Measurements from ENCODE around the gene YPEL3.
"Not testable (repeated sequence)": the region's sequence is repeated elsewhere in the genome, so short reads cannot be mapped to it uniquely, and the experiment has no call there.

YPEL3 gene, protein sequence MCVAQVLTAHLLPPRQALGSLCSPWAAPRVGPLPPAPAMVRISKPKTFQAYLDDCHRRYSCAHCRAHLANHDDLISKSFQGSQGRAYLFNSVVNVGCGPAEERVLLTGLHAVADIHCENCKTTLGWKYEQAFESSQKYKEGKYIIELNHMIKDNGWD

GRCh38 chr16:30096105-30096861 lies at the start of gene YPEL3:
Gene YPEL3, minus strand, starts transcription at chr16:30096213. Its CDS starts 731 bp downstream, at chr16:30095482.
- no peaks in the 10 kb centered on the region for H3K27me3 Mint-ChIP-seq
- H3K4me1 Mint-ChIP-seq = peaks cover 44% of the 10 kb centered on the region
- ATAC-seq (peak; percentile 65), DNase-seq (peak; percentile 88 to 90)
- peak within 1 kb of the TSS; percentile 94 to 97 for H3K4me3 Mint-ChIP-seq
- peaks cover 23 to 24% of the 10 kb centered on the region in 2 donors for H3K9me3 Mint-ChIP-seq
- peak within 1 kb of the TSS; percentile 94 to 97 for H3K27ac Mint-ChIP-seq

DNA sequence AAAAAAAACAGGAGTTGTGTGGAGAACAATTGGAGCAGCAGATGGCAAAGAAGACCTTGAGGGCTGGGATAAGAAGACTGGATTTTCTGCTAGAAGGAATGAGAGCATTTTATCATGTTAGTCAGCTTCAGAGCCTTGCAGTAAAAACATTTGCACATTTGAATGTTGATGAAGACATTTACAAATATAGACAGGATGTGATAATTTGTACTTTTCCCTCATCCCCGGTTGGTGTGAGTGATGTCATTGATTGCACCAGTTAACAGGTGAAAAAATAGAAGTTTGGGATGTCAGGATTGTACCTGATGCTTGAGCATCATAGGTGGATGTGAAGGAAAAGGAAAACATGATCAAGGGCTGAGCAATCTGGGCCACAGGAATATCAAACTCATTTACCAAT lies 49.6 kb upstream of the YPEL3 start:
- peaks cover 5 to 8% of the 10 kb centered on the region in 2 donors for H3K9me3 Mint-ChIP-seq
- no peak overlapping the region for H3K4me3 Mint-ChIP-seq
- H3K4me1 Mint-ChIP-seq = peaks cover 19% of the 10 kb centered on the region
- H3K27ac Mint-ChIP-seq = no peak overlapping the region
- no peak for DNase-seq
- ATAC-seq = no peak
- H3K27me3 Mint-ChIP-seq = no peaks in the 10 kb centered on the region

- ATAC-seq (no peak), DNase-seq (no peak)
- H3K4me1 Mint-ChIP-seq = peaks cover 24% of the 10 kb centered on the region
- peaks cover 5 to 7% of the 10 kb centered on the region in 2 donors for H3K9me3 Mint-ChIP-seq
- H3K27ac Mint-ChIP-seq = no peak overlapping the region
- no peaks in the 10 kb centered on the region for H3K27me3 Mint-ChIP-seq
- no peak overlapping the region for H3K4me3 Mint-ChIP-seq
Measured at GRCh38 chr16:30144917-30145316, 48.9 kb upstream of the YPEL3 start.

- Mint-ChIP-seq H3K4me3 (no peak overlapping the region), H3K27ac (no peak overlapping the region), H3K4me1 (peaks cover 33% of the 10 kb centered on the region), H3K9me3 (no peaks in the 10 kb centered on the region), H3K27me3 (no peaks in the 10 kb centered on the region)
- no peak for ATAC-seq
- DNase-seq = no peak
Measured at GRCh38 chr16:30144017-30144416, 48.0 kb upstream of the YPEL3 start.

GRCh38 chr16:30143347-30143702 lies 47.3 kb upstream of the YPEL3 start:
- Mint-ChIP-seq H3K27ac (peak overlapping the region in 1 of 2 donors; percentile 28), H3K9me3 (no peaks in the 10 kb centered on the region), H3K4me3 (peak overlapping the region; percentile 36 to 41), H3K27me3 (no peaks in the 10 kb centered on the region), H3K4me1 (peaks cover 35% of the 10 kb centered on the region)
- ATAC-seq (peak; percentile 42), DNase-seq (no peak)

DNA sequence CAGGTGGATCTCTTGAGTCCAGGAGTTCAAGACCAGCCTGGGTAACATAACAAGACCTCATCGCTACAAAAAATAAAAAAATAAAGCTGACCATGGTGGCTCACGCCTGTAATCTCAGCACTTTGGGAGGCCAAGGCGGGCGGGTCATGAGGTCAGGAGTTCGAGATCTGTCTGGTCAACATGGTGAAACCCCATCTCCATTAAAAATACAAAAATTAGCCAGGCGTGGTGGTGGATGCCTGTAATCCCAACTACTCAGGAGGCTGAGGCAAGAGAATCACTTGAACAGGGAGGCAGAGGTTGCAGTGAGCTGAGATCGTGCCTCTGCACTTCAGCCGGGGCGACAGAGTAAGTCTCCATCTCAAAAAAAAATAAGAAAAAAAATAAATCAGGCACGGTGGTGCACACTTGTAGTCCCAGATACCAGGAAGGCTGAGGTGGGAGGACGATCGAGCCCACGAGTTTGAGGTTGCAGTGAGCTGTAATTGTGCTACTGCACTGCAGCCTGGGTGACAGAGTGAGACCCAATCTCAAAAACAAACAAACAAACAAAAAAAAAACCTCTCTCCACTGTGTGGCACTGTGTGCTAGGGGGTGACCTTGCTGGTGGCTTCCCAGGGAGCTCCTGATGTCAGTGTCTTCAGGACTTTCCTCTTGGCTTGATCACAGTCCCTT lies 46.8 kb upstream of the YPEL3 start:
- peak; percentile 92 for ATAC-seq
- Mint-ChIP-seq H3K9me3 (no peaks in the 10 kb centered on the region), H3K27me3 (no peaks in the 10 kb centered on the region), H3K4me1 (peaks cover 35% of the 10 kb centered on the region), H3K4me3 (peak overlapping the region; percentile 36 to 41), H3K27ac (peak overlapping the region in 1 of 2 donors; percentile 63)
- DNase-seq = peak in 1 of 2 donors; percentile 24

- no peak for DNase-seq
- H3K9me3 Mint-ChIP-seq = no peaks in the 10 kb centered on the region
- no peak overlapping the region for H3K4me3 Mint-ChIP-seq
- peak; percentile 76 for ATAC-seq
- peaks cover 35% of the 10 kb centered on the region for H3K4me1 Mint-ChIP-seq
- peak overlapping the region in 1 of 2 donors; percentile 31 for H3K27ac Mint-ChIP-seq
- H3K27me3 Mint-ChIP-seq = no peaks in the 10 kb centered on the region
Measured at GRCh38 chr16:30141750-30142149, 45.7 kb upstream of the YPEL3 start.

GRCh38 chr16:30139583-30140481 lies 43.8 kb upstream of the YPEL3 start:
- ATAC-seq (no peak), DNase-seq (no peak)
- Mint-ChIP-seq H3K4me1 (peaks cover 35% of the 10 kb centered on the region), H3K27ac (peak overlapping the region; percentile 64 to 81), H3K27me3 (no peaks in the 10 kb centered on the region), H3K4me3 (peak overlapping the region; percentile 14 to 21), H3K9me3 (no peaks in the 10 kb centered on the region)

- no peak for ATAC-seq
- Mint-ChIP-seq H3K27me3 (no peaks in the 10 kb centered on the region), H3K4me3 (no peak overlapping the region), H3K4me1 (peaks cover 26% of the 10 kb centered on the region), H3K27ac (no peak overlapping the region), H3K9me3 (no peaks in the 10 kb centered on the region)
- DNase-seq = no peak
Measured at GRCh38 chr16:30137897-30138296, 41.9 kb upstream of the YPEL3 start.

DNA sequence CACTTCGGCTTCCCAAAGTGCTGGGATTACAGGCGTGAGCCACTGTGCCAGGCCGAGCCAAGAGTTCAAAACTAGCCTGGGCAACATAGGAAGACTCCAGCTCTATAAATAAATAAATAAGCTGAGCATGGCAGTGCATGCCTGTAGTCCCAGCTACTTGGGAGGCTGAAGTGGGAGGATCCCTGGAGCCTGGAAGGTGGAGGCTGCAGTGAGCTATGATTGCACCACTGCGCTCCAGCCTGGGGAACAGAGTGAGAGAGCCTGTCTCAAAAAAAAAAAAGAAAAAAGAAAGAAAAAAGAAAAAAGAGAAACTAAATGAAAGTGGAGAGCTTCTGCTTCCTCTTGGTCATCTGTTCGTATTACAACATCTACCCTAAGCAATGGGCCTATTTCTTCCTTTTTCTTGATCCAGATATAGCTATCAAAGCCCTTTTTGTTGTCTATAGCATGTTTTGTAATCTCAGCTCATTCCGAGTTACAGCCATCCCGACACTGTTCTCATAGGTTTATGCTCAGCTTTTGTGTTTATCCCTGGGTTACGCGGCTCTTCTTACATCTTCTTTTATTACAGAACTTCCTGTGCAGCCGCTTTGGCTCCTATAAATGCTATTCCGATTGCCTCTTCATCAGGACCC lies 41.1 kb upstream of the YPEL3 start:
- H3K4me1 Mint-ChIP-seq = peaks cover 22% of the 10 kb centered on the region
- no peak overlapping the region for H3K27ac Mint-ChIP-seq
- no peaks in the 10 kb centered on the region for H3K27me3 Mint-ChIP-seq
- ATAC-seq = no peak
- no peak overlapping the region for H3K4me3 Mint-ChIP-seq
- no peak for DNase-seq
- no peaks in the 10 kb centered on the region for H3K9me3 Mint-ChIP-seq

GRCh38 chr16:30132591-30132990 lies 36.6 kb upstream of the YPEL3 start:
- no peaks in the 10 kb centered on the region for H3K4me1 Mint-ChIP-seq
- DNase-seq = no peak
- H3K27me3 Mint-ChIP-seq = no peaks in the 10 kb centered on the region
- no peak overlapping the region for H3K4me3 Mint-ChIP-seq
- ATAC-seq = no peak
- no peaks in the 10 kb centered on the region for H3K9me3 Mint-ChIP-seq
- no peak overlapping the region for H3K27ac Mint-ChIP-seq

DNA sequence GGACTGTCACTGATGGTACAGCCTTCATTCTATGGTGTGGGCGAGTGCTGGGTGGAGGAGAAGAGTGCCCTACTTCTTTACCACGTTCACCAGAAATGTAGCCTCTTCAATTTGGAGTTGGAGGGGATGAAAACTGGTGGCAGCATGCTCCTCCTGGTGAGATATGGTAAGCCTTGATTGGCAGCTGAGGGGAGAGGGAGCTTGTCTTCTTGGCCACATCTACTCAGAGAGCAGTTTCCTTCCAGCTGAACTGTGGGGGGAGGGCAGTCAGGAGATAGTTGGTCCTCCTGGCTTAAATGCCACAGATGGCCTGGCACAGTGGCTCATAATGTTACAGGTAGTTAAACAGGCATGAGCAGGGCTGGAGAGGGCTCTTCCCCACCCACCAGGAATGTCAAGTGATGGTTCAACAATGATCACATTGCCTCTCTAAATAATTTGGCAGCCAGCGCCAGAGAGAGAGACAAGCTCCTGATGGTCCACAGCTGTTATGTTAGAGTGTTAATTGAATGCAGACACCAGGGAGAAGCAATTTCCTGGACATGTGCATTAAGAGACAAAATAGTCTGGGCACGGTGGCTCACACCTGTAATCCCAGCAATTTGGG lies 36.0 kb upstream of the YPEL3 start:
- Mint-ChIP-seq H3K27ac (no peak overlapping the region), H3K9me3 (no peaks in the 10 kb centered on the region), H3K4me1 (no peaks in the 10 kb centered on the region), H3K4me3 (no peak overlapping the region), H3K27me3 (no peaks in the 10 kb centered on the region)
- ATAC-seq (no peak), DNase-seq (no peak)

GRCh38 chr16:30127993-30128392 lies 32.0 kb upstream of the YPEL3 start:
- H3K27ac Mint-ChIP-seq = no peak overlapping the region

DNA sequence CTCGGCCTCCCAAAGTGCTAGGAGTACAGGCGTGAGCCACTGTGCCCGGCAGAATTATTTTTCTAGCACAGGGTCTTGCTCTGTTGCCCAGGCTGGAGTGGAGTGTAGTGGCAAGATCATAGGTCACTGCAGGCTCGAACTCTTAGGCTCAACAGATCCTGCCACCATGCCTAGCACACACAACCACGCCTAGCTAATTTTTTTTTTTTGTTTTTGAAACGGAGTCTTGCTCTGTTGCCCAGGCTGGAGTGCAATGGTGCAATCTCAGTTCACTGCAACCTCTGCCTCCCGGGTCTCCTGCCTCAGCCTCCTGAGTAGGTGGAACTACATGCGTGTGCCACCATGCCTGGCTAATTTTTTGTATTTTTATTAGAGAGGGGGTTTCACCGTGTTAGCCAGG lies 29.7 kb upstream of the YPEL3 start:
- not testable (repeated sequence) for H3K4me3 Mint-ChIP-seq, ATAC-seq, H3K27me3 Mint-ChIP-seq, DNase-seq, H3K27ac Mint-ChIP-seq, H3K9me3 Mint-ChIP-seq
- peaks cover 28% of the 10 kb centered on the region for H3K4me1 Mint-ChIP-seq

More at GRCh38 chr16:30127993-30128392, 32.0 kb upstream of the YPEL3 start:
- no peak overlapping the region for H3K4me3 Mint-ChIP-seq
- peaks cover 7% of the 10 kb centered on the region for H3K4me1 Mint-ChIP-seq
- no peaks in the 10 kb centered on the region for H3K27me3 Mint-ChIP-seq
- no peaks in the 10 kb centered on the region for H3K9me3 Mint-ChIP-seq
- ATAC-seq (no peak), DNase-seq (no peak)

GRCh38 chr16:30124985-30125379 lies 29.0 kb upstream of the YPEL3 start:
- no peak for DNase-seq
- no peak overlapping the region for H3K4me3 Mint-ChIP-seq
- no peaks in the 10 kb centered on the region for H3K9me3 Mint-ChIP-seq

More at GRCh38 chr16:30124985-30125379, 29.0 kb upstream of the YPEL3 start:
- no peak overlapping the region for H3K27ac Mint-ChIP-seq
- H3K4me1 Mint-ChIP-seq = peaks cover 35% of the 10 kb centered on the region
- H3K27me3 Mint-ChIP-seq = no peaks in the 10 kb centered on the region
- ATAC-seq = no peak

All from stimulated activated naive CD8-positive, alpha-beta T cell treated with anti-CD3 and anti-CD28 coated beads, Interleukin-15, amount 100 ng/mL, for 72 hours (primary cell).